IMR-90 (cell line): ENCODE measurements around the gene P4HA1. TPM values are rescaled to one million over a fixed set of nuclear protein-coding genes. Genes with fewer than 3 reads are reported as not detected.
A peak's percentile ranks its signal among the peaks of the same experiment; 100 is the strongest.

Experiments
- ATAC-seq: fragments of 200-7000 bp; cut with Tn5 transposase; 2 replicates; pipeline ENCODE4 v1.9.1; 2020; ENCODE audit warnings: low read depth, mild to moderate bottlenecking, moderate library complexity
- BruUV-seq: library from RNA; stranded (reverse); fragments of 400-500 nt; replicated peaks from 2 replicates; lab custom pipeline; 2021; lab: Mats Ljungman, UMichigan
- CTCF ChIA-PET: fragments of 300-600 bp; formaldehyde crosslinking; extraction: SDS; loops from one replicate; lab custom pipeline; 2021; ENCODE audit warnings: antibody characterized with exemption; lab: Yijun Ruan, JAX
- POLR2A ChIA-PET: fragments of 300-600 bp; sonication (Branson Sonifier 250); formaldehyde crosslinking; loops from one replicate; lab custom pipeline; 2022; ENCODE audit warnings: antibody characterized with exemption; ENCODE audit not compliant: unreplicated experiment; lab: Charles Lee
- DNase-seq: peaks from one replicate; pipeline ENCODE4 v3.0.0; 2013
- H2AFZ ChIP-seq: replicated peaks from 2 replicates; pipeline ENCODE3; 2013; ENCODE audit warnings: low read length, mild to moderate bottlenecking; ENCODE audit not compliant: poor library complexity
- H2AK5ac ChIP-seq: 2 replicates; pipeline ENCODE4 v1.6.1; 2013; ENCODE audit warnings: low read depth, low read length, inconsistent platforms
- H2AK9ac ChIP-seq: replicated peaks from 2 replicates; pipeline ENCODE3; 2013; ENCODE audit warnings: mild to moderate bottlenecking, low read depth, low read length, moderate library complexity; ENCODE audit not compliant: poor library complexity
- H2BK120ac ChIP-seq: 2 replicates; pipeline ENCODE4 v1.6.1; 2013; ENCODE audit warnings: low read depth, low read length, inconsistent platforms
- H2BK15ac ChIP-seq: 3 replicates; pipeline ENCODE4 v1.6.1; 2013; ENCODE audit warnings: low read depth, low read length, inconsistent platforms
- H2BK20ac ChIP-seq: 2 replicates; pipeline ENCODE4 v1.6.1; 2013; ENCODE audit warnings: low read depth, mild to moderate bottlenecking, inconsistent platforms, low read length, moderate library complexity
- H2BK5ac ChIP-seq: 2 replicates; pipeline ENCODE4 v1.6.1; 2013; ENCODE audit warnings: mild to moderate bottlenecking, low read depth, low read length, inconsistent platforms; ENCODE audit not compliant: poor library complexity, severe bottlenecking
- H3K14ac ChIP-seq: replicated peaks from 2 replicates; pipeline ENCODE4 v1.6.1; 2013; ENCODE audit warnings: low read depth, low read length, inconsistent platforms
- H3K18ac ChIP-seq: 2 replicates; pipeline ENCODE4 v1.6.1; 2013; ENCODE audit warnings: low read depth, low read length, control low read depth
- H3K23ac ChIP-seq: 2 replicates; pipeline ENCODE4 v1.6.1; 2013; ENCODE audit warnings: low read depth, low read length, inconsistent platforms
- H3K27ac ChIP-seq: 2 replicates; pipeline ENCODE4 v1.5.1; 2013; ENCODE audit warnings: mild to moderate bottlenecking, control low read depth, low read length; ENCODE audit not compliant: insufficient read depth
- H3K27me3 ChIP-seq: 2 replicates; pipeline ENCODE4 v1.6.1; 2013; ENCODE audit warnings: low read length; ENCODE audit not compliant: control insufficient read depth, insufficient read depth
- H3K36me3 ChIP-seq: 2 replicates; pipeline ENCODE4 v1.6.1; 2013; ENCODE audit warnings: low read length, mixed read lengths; ENCODE audit not compliant: control insufficient read depth, insufficient read depth
- H3K4ac ChIP-seq: 2 replicates; pipeline ENCODE4 v1.6.1; 2013; ENCODE audit warnings: low read depth, low read length, inconsistent platforms
- H3K4me1 ChIP-seq: 2 replicates; pipeline ENCODE4 v1.6.1; 2013; ENCODE audit warnings: low read length, mixed read lengths; ENCODE audit not compliant: control insufficient read depth, insufficient read depth
- H3K4me2 ChIP-seq: 2 replicates; pipeline ENCODE4 v1.6.1; 2013; ENCODE audit warnings: low read depth, mild to moderate bottlenecking, control low read depth, low read length, moderate library complexity
- H3K4me3 ChIP-seq: 2 replicates; pipeline ENCODE4 v1.5.1; 2013; ENCODE audit warnings: low read depth, mild to moderate bottlenecking, control low read depth, low read length, moderate library complexity; ENCODE audit not compliant: insufficient read depth
- H3K56ac ChIP-seq: 2 replicates; pipeline ENCODE4 v1.6.1; 2013; ENCODE audit warnings: low read length, inconsistent platforms; ENCODE audit not compliant: insufficient read depth; ENCODE audit errors: extremely low read depth
- H3K79me1 ChIP-seq, 2 experiments: 2 replicates each; pipeline ENCODE4 v1.6.1; 2013; ENCODE audit warnings: low read length in 2 of 2, inconsistent platforms in 1 of 2, low read depth in 1 of 2
- H3K9ac ChIP-seq: 2 replicates; pipeline ENCODE4 v1.6.1; 2013; ENCODE audit warnings: low read depth, low read length, control low read depth
- H3K9me1 ChIP-seq: 2 replicates; pipeline ENCODE4 v1.6.1; 2013; ENCODE audit warnings: low read length, inconsistent platforms; ENCODE audit not compliant: insufficient read depth
- H3K9me3 ChIP-seq: 2 replicates; pipeline ENCODE4 v1.6.1; 2013; ENCODE audit warnings: low read length; ENCODE audit not compliant: control insufficient read depth, insufficient read depth
- H4K20me1 ChIP-seq: 2 replicates; pipeline ENCODE4 v1.6.1; 2013; ENCODE audit warnings: low read length, inconsistent platforms; ENCODE audit not compliant: insufficient read depth
- H4K5ac ChIP-seq: 2 replicates; pipeline ENCODE4 v1.6.1; 2013; ENCODE audit warnings: mild to moderate bottlenecking, low read depth, low read length, control low read depth
- H4K8ac ChIP-seq, 2 experiments: 2 replicates each; pipeline ENCODE4 v1.6.1; 2013; ENCODE audit warnings: low read depth in 2 of 2, low read length in 2 of 2, control low read depth in 1 of 2, inconsistent platforms in 1 of 2
- H4K91ac ChIP-seq: 2 replicates; pipeline ENCODE4 v1.6.1; 2013; ENCODE audit warnings: low read depth, low read length, inconsistent platforms; ENCODE audit not compliant: insufficient read depth
- BHLHE40 ChIP-seq: fragments of 150-350 bp; IDR thresholded peaks from 2 replicates; pipeline ENCODE4 v1.6.1; 2016; ENCODE audit warnings: mild to moderate bottlenecking, low read depth, low read length
- CEBPB ChIP-seq: IDR thresholded peaks from 2 replicates; pipeline ENCODE4 v1.6.1; 2012; ENCODE audit warnings: low read depth, low read length, improper control_type of control experiment
- MAFK ChIP-seq: IDR thresholded peaks from 2 replicates; pipeline ENCODE4 v1.6.1; 2012; ENCODE audit warnings: low read depth, low read length, improper control_type of control experiment
- MAZ ChIP-seq: IDR thresholded peaks from 2 replicates; pipeline ENCODE4 v1.6.1; 2012; ENCODE audit warnings: low read depth, mild to moderate bottlenecking, low read length, improper control_type of control experiment, moderate library complexity, borderline replicate concordance
- MXI1 ChIP-seq: IDR thresholded peaks from 2 replicates; pipeline ENCODE4 v1.6.1; 2012; ENCODE audit warnings: low read depth, mild to moderate bottlenecking, low read length, moderate library complexity, borderline replicate concordance
- POLR2A ChIP-seq: IDR thresholded peaks from 2 replicates; pipeline ENCODE4 v1.6.1; 2012; ENCODE audit warnings: mild to moderate bottlenecking, low read depth, low read length
- RAD21 ChIP-seq: IDR thresholded peaks from 2 replicates; pipeline ENCODE4 v1.6.1; 2012; ENCODE audit warnings: low read length, improper control_type of control experiment
- RCOR1 ChIP-seq: IDR thresholded peaks from 2 replicates; pipeline ENCODE4 v1.6.1; 2012; ENCODE audit warnings: mild to moderate bottlenecking, low read length, improper control_type of control experiment; ENCODE audit not compliant: insufficient replicate concordance
- RFX5 ChIP-seq: IDR thresholded peaks from 2 replicates; pipeline ENCODE4 v1.8.0; 2012; ENCODE audit warnings: low read depth, mild to moderate bottlenecking, low read length, moderate library complexity
- SMC3 ChIP-seq: fragments of 150-350 bp; IDR thresholded peaks from 2 replicates; pipeline ENCODE4 v1.6.1; 2016; ENCODE audit warnings: low read depth, mild to moderate bottlenecking, antibody characterized with exemption, low read length, moderate library complexity
- USF2 ChIP-seq: fragments of 150-350 bp; IDR thresholded peaks from 2 replicates; pipeline ENCODE4 v1.6.1; 2017; ENCODE audit warnings: mild to moderate bottlenecking, antibody characterized with exemption, low read length, low read depth
- WGBS, 2 experiments: methylation state at CpG; one replicate each; pipeline versions ENCODE4 v1.1.5 to v1.1.7; 2013; ENCODE audit warnings: missing lambda C conversion rate in 2 of 2; ENCODE audit not compliant: insufficient read length in 1 of 2; ENCODE audit errors: extremely low coverage in 2 of 2; 5-methylcytosine and 5-hydroxymethylcytosine counted together
- dilution Hi-C: fragments of 300-500 bp; cut with HindIII; formaldehyde crosslinking; loops from one replicate; pipeline ENCODE4 v1.14.3; 2018; ENCODE audit warnings: low sequenced_read_pairs; ENCODE audit not compliant: unreplicated experiment
- in situ Hi-C: fragments of 300-500 bp; cut with MboI; formaldehyde crosslinking; loops from 3 replicates; pipeline ENCODE4 v1.14.3; 2019; ENCODE audit warnings: low sequenced_read_pairs, inconsistent platforms, mixed read lengths
- intact Hi-C: fragments of 100-400 bp; cut with micrococcal nuclease; formaldehyde crosslinking; loops from 2 replicates; pipeline ENCODE4 v1.10.0; 2022
- polyA plus RNA-seq, 3 experiments: library from polyadenylated mRNA; depleted of rRNA; stranded (reverse); fragments of >200 nt; gene quantifications; 2 replicates each; pipeline ENCODE4 v1.2.3, GENCODE V29; 2012; ENCODE audit warnings: low replicate concordance in 1 of 3
- total RNA-seq: library from RNA; depleted of rRNA; stranded (reverse); fragments of >200 nt; gene quantifications from 2 replicates; pipeline ENCODE4 v1.2.3, GENCODE V29; 2012
- TF ChIP-seq, protein P1 (sequence below): fragments of 150-350 bp; IDR thresholded peaks from 2 replicates; pipeline ENCODE4 v1.6.1; 2016; ENCODE audit warnings: low read depth, mild to moderate bottlenecking, low read length, moderate library complexity, borderline replicate concordance

P4HA1 gene
- total and polyA plus RNA-seq, 2 of the 4 experiments (the other 2 are of a cell fraction), result 178 to 241 TPM

DNA sequence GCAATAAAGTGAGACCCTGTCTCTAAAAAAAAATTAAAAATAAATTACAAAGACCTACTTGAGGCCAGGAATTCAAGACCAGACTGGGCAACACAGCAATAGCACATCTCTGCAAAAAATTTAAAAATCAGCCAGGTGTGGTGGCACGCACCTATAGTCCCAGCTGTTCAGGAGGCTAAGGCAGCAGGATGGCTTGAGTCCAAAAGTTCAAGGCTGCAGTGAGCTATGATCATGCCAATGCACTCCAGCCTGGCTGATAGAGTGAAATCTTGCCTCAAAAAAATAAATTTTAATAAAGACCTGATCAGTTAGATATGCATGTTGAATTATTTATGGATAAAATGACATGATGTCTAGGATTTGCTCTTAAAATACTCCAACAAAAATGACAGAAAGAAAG is 34.9 kb downstream of the P4HA1 start:
- DNase-seq, result no peak
- H2BK120ac ChIP-seq, result no peak overlapping the region
- BruUV-seq, result no TSS peak
- peaks cover 2% of the 10 kb centered on the region; the same call in 1 of the 2 replicates for H3K4me1 ChIP-seq
- intact Hi-C loops, result loop anchor here (5.0 kb wide), 1 partner anchor 229 kb away; no protein-coding TSS in a partner anchor
- no peak overlapping the region for H4K8ac ChIP-seq
- H3K9ac ChIP-seq, result no peak overlapping the region
- H3K9me3 ChIP-seq, result no peaks in the 10 kb centered on the region
- no peak overlapping the region for H3K4ac ChIP-seq
- peaks cover 13% of the 10 kb centered on the region; the same call in 1 of the 2 replicates for H4K20me1 ChIP-seq
- no peaks in the 10 kb centered on the region; the same call in none of the 2 replicates for H3K9me1 ChIP-seq
- ChIA-PET POLR2A (interaction anchor here (0.6 kb wide), 1 partner anchor 453 kb away, joined by 5 read pairs; no protein-coding TSS in a partner anchor), CTCF (interaction anchor here (1.0 kb wide), 1 partner anchor 16 kb away, joined by 5 read pairs; no protein-coding TSS in a partner anchor)
- no CpG with 5 or more reads among the region's 1 CpG for whole genome bisulfite sequencing, 2 experiments
- dilution Hi-C loops, result no loop called here
- no peak overlapping the region for H3K56ac ChIP-seq
- H3K36me3 ChIP-seq, result peaks cover 36% of the 10 kb centered on the region
- in situ Hi-C loops, result loop anchor here (10.0 kb wide), 1 partner anchor 697 kb away; no protein-coding TSS in a partner anchor
- H2AFZ ChIP-seq, result no peak overlapping the region
- H3K4me3 ChIP-seq, result no peak overlapping the region
- H3K27ac ChIP-seq, result no peak overlapping the region
- no peak overlapping the region for H2AK5ac ChIP-seq
- no peak overlapping the region for H2BK5ac ChIP-seq
- H3K18ac ChIP-seq, result no peak overlapping the region
- H2BK15ac ChIP-seq, result no peak overlapping the region
- H3K79me1 ChIP-seq, result peaks cover 28 to 44% of the 10 kb centered on the region in 2 experiments
- 0 out of 2 replicates have a peak, but pooled peaks have one; percentile 12 for ATAC-seq
- H3K4me2 ChIP-seq, result no peak overlapping the region
- H4K91ac ChIP-seq, result no peak overlapping the region
- H2BK20ac ChIP-seq, result no peak overlapping the region
- H3K27me3 ChIP-seq, result no peaks in the 10 kb centered on the region
- H3K14ac ChIP-seq, result no peak overlapping the region
- TF ChIP-seq CEBPB (no peak), MXI1 (no peak), POLR2A (no peak), RAD21 (no peak), RFX5 (no peak), MAZ (no peak), SMC3 (no peak), RCOR1 (no peak), MAFK (no peak), USF2 (no peak), BHLHE40 (no peak)
- TF ChIP-seq, protein P1, sequence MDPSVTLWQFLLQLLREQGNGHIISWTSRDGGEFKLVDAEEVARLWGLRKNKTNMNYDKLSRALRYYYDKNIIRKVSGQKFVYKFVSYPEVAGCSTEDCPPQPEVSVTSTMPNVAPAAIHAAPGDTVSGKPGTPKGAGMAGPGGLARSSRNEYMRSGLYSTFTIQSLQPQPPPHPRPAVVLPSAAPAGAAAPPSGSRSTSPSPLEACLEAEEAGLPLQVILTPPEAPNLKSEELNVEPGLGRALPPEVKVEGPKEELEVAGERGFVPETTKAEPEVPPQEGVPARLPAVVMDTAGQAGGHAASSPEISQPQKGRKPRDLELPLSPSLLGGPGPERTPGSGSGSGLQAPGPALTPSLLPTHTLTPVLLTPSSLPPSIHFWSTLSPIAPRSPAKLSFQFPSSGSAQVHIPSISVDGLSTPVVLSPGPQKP, result no peak
- no peak overlapping the region for H3K23ac ChIP-seq
- no peak overlapping the region for H4K5ac ChIP-seq
- H2AK9ac ChIP-seq, result no peak overlapping the region
